GM12878 (cell line): ENCODE results near the gene EPB42. TPM values are rescaled to one million over a fixed set of nuclear protein-coding genes. Genes with fewer than 3 reads are reported as not detected.

Source experiments
- ATAC-seq: fragments of 200-7000 bp; cut with Tn5 transposase; 3 replicates; pipeline ENCODE4 v1.9.1; 2020; ENCODE audit warnings: mild to moderate bottlenecking, moderate library complexity
- BruUV-seq: library from RNA; stranded (reverse); fragments of 400-500 nt; replicated peaks from 2 replicates; lab custom pipeline; 2021; lab: Mats Ljungman, UMichigan
- CTCF ChIA-PET: fragments of 300-600 bp; sonication (Branson Sonifier 250); formaldehyde crosslinking; extraction: SDS; loops from one replicate; lab custom pipeline; 2021; ENCODE audit warnings: inconsistent platforms; lab: Yijun Ruan, JAX
- POLR2A ChIA-PET: fragments of 350-600 bp; formaldehyde crosslinking; extraction: SDS; loops from one replicate; lab custom pipeline; 2021; ENCODE audit warnings: inconsistent platforms; lab: Charles Lee
- RAD21 ChIA-PET: fragments of 300-600 bp; sonication (Branson Sonifier 250); formaldehyde crosslinking; loops from one replicate; lab custom pipeline; 2023; ENCODE audit warnings: antibody characterized with exemption; ENCODE audit not compliant: unreplicated experiment; lab: Charles Lee
- SMC1A ChIA-PET: fragments of 300-600 bp; sonication (Branson Sonifier 250); formaldehyde crosslinking; loops from one replicate; lab custom pipeline; 2023; ENCODE audit not compliant: unreplicated experiment, uncharacterized antibody; lab: Charles Lee
- DNase-seq: peaks from one replicate; pipeline ENCODE4 v3.0.0-alpha.2; 2011; ENCODE audit warnings: low read depth, low spot score
- FAIRE-seq: peaks from 3 replicates; lab custom pipeline; 2011; peaks lifted over from hg19 to GRCh38; lab: Jason Lieb, UNC
- H2AFZ ChIP-seq: 2 replicates; pipeline ENCODE4 v1.6.0; 2011; ENCODE audit warnings: low read depth, low read length, control low read depth; ENCODE audit not compliant: control insufficient read depth
- H3K27ac ChIP-seq: 2 replicates; pipeline ENCODE4 v1.5.1; 2011; ENCODE audit warnings: control low read depth; ENCODE audit not compliant: control insufficient read depth, insufficient read depth
- H3K27me3 ChIP-seq, 2 experiments: replicated peaks in 1 of 2; 2 replicates each; pipeline versions ENCODE4 v1.6.0 to v1.6.1; 2011; ENCODE audit warnings: low read length in 1 of 2; ENCODE audit not compliant: control insufficient read depth in 2 of 2, insufficient read depth in 2 of 2
- H3K36me3 ChIP-seq, 2 experiments: 2 replicates each; pipeline ENCODE4 v1.5.1; 2011; ENCODE audit warnings: low read length in 1 of 2; ENCODE audit not compliant: control insufficient read depth in 2 of 2, insufficient read depth in 2 of 2
- H3K4me1 ChIP-seq: 2 replicates; pipeline ENCODE4 v1.6.1; 2011; ENCODE audit warnings: mild to moderate bottlenecking, low read length, moderate library complexity, mixed read lengths; ENCODE audit not compliant: control insufficient read depth, insufficient read depth
- H3K4me2 ChIP-seq: 2 replicates; pipeline ENCODE4 v1.6.0; 2011; ENCODE audit warnings: control low read depth; ENCODE audit not compliant: control insufficient read depth, insufficient read depth
- H3K4me3 ChIP-seq: fragments of 200-600 bp; sonication (generic); 2 replicates; pipeline ENCODE4 v1.5.1; 2016
- H3K79me2 ChIP-seq: 2 replicates; pipeline ENCODE4 v1.6.0; 2011; ENCODE audit warnings: low read length; ENCODE audit not compliant: control insufficient read depth, insufficient read depth
- H3K9ac ChIP-seq: 2 replicates; pipeline ENCODE4 v1.8.0; 2011; ENCODE audit warnings: low read length, control low read depth, mixed read lengths; ENCODE audit not compliant: control insufficient read depth, insufficient read depth
- H3K9me3 ChIP-seq: replicated peaks from 3 replicates; pipeline ENCODE4 v1.5.1; 2011; ENCODE audit warnings: mild to moderate bottlenecking, low read length; ENCODE audit not compliant: control insufficient read depth, insufficient read depth
- H4K20me1 ChIP-seq: 2 replicates; pipeline ENCODE4 v1.6.0; 2011; ENCODE audit not compliant: control insufficient read depth, insufficient read depth
- CEBPZ ChIP-seq: fragments of 150-350 bp; IDR thresholded peaks from 2 replicates; pipeline ENCODE4 v1.6.1; 2016; ENCODE audit warnings: low read depth, low read length
- ETV6 ChIP-seq, 2 experiments: fragments of 450-650 bp in 1 of 2; IDR thresholded peaks in 1 of 2; conservative IDR thresholded peaks in 1 of 2; 2 replicates each; pipeline ENCODE4 v1.6.1; 2014; ENCODE audit warnings: antibody characterized with exemption in 1 of 2, borderline replicate concordance in 1 of 2, low read depth in 1 of 2, mild to moderate bottlenecking in 1 of 2, moderate library complexity in 1 of 2
- IKZF1 ChIP-seq: fragments of 450-650 bp; conservative IDR thresholded peaks from 2 replicates; pipeline ENCODE4 v1.6.1; 2017; ENCODE audit warnings: antibody characterized with exemption, mild to moderate bottlenecking
- NRF1 ChIP-seq: conservative IDR thresholded peaks from 2 replicates; pipeline ENCODE4 v1.6.1; 2011; ENCODE audit warnings: mild to moderate bottlenecking, low read depth, low read length, improper control_type of control experiment
- POLR2AphosphoS2 ChIP-seq: IDR thresholded peaks from 2 replicates; pipeline ENCODE4 v1.6.1; 2011; ENCODE audit warnings: low read depth, mild to moderate bottlenecking, low read length, improper control_type of control experiment, moderate library complexity
- RAD21 ChIP-seq: IDR thresholded peaks from 2 replicates; pipeline ENCODE4 v1.6.1; 2011; ENCODE audit warnings: mild to moderate bottlenecking, low read depth, low read length, moderate library complexity; ENCODE audit not compliant: insufficient read depth
- RBBP5 ChIP-seq: fragments of 200-600 bp; sonication (generic); conservative IDR thresholded peaks from 2 replicates; pipeline ENCODE4 v1.6.1; 2016
- WGBS: methylation state at CpG from one replicate; pipeline ENCODE4 v1.1.6; 2016; ENCODE audit warnings: low lambda C conversion rate; ENCODE audit not compliant: insufficient replicate concordance, insufficient coverage; ENCODE audit errors: missing lambda C conversion rate; 5-methylcytosine and 5-hydroxymethylcytosine counted together
- in situ Hi-C: fragments of 300-500 bp; cut with MboI; formaldehyde crosslinking; loops from 9 replicates; pipeline ENCODE4 v1.14.3; 2018; ENCODE audit warnings: mixed read lengths
- intact Hi-C: fragments of 100-400 bp; cut with micrococcal nuclease; formaldehyde crosslinking; loops from one replicate; pipeline ENCODE4 v1.14.2; 2022; ENCODE audit not compliant: unreplicated experiment
- polyA plus RNA-seq, 11 experiments: library from polyadenylated mRNA; depleted of rRNA in 4 of 11; unstranded in 6 of 11; stranded (reverse) in 5 of 11; fragments of >200 nt; fragmentation: Nextera tagmentation in 4 of 11; fragmentation: Illumina TruSeq in 1 of 11; extraction: Ambion mirVana in 4 of 11; extraction: Trizol in 1 of 11; gene quantifications; 1 replicate in 1 of 11; 2 replicates in 10 of 11; pipeline versions ENCODE4 v1.2.1 to v1.2.3, GENCODE V29; 2011 to 2016; ENCODE audit warnings: inconsistent platforms in 2 of 11, missing spikeins in 2 of 11, low read depth in 1 of 11
- total RNA-seq, 4 experiments: library from RNA; depleted of rRNA in 3 of 4; stranded (reverse); fragments of >200 nt in 3 of 4; fragmentation: Illumina TruSeq in 1 of 4; extraction: Trizol in 1 of 4; gene quantifications; 2 replicates each; pipeline versions ENCODE4 v1.2.1 to v1.2.3, GENCODE V29; 2013 to 2021

The EPB42 gene
- total and polyA plus RNA-seq, 10 of the 15 experiments (the other 5 are each of a cell fraction or from before 2014, with no cell fraction given) = not detected

GRCh38 chr15:43219929-43220928 is 589 bp downstream of the EPB42 start:
- SMC1A ChIA-PET = no interaction called here
- intact Hi-C loops (no loop called here), in situ Hi-C loops (no loop called here)
- no peak overlapping the region for H3K4me3 ChIP-seq
- no peak overlapping the region for H3K27ac ChIP-seq
- H3K36me3 ChIP-seq = no peaks in the 10 kb centered on the region
- CTCF ChIA-PET = interaction anchor here (1.0 to 2.4 kb wide), 4 partner anchors 16 to 65 kb away, joined by 3 to 7 read pairs (median 5); partner anchors contain the start of gene TGM5
- no peaks in the 10 kb centered on the region for H3K79me2 ChIP-seq
- no peak for DNase-seq
- TF ChIP-seq POLR2AphosphoS2 (no peak), IKZF1 (no peak), RAD21 (no peak), NRF1 (no peak), ETV6 (conservative IDR thresholded peaks at IDR 0.05 in 1 of 2, IDR thresholded peaks at IDR 0.05 in 1 of 2; ENCODE audit: borderline replicate concordance in 1 of 2, low read depth in 1 of 2) (no peak), CEBPZ (no peak), RBBP5 (no peak)
- H3K9ac ChIP-seq = no peak overlapping the region
- FAIRE-seq = no peak
- no peaks in the 10 kb centered on the region for H3K27me3 ChIP-seq
- H3K9me3 ChIP-seq = no peaks in the 10 kb centered on the region; the same call in 2 of the 3 replicates
- 75% methylated on average over 12 of the region's 16 CpGs for WGBS
- H3K4me2 ChIP-seq = no peak overlapping the region
- H4K20me1 ChIP-seq = no peaks in the 10 kb centered on the region
- H2AFZ ChIP-seq = no peak overlapping the region
- RAD21 ChIA-PET = interaction anchor here (1.1 kb wide), 1 partner anchor 66 kb away, joined by 3 read pairs; no protein-coding TSS in a partner anchor
- H3K4me1 ChIP-seq = no peaks in the 10 kb centered on the region
- no TSS peak for BruUV-seq
- POLR2A ChIA-PET = no interaction called here
- ATAC-seq = no peak
